Stimulated activated CD4-positive, alpha-beta T cell treated with anti-CD3 and anti-CD28 coated beads, Interleukin-2, amount 100 ng/mL, for 48 hours (primary cell): Measurements from ENCODE around the gene GARNL3.

ENCODE experiments used
- DNase-seq, 2 donors: peaks; one replicate each; pipeline ENCODE4 v3.0.0-alpha.2; 2020

GARNL3 gene

DNA sequence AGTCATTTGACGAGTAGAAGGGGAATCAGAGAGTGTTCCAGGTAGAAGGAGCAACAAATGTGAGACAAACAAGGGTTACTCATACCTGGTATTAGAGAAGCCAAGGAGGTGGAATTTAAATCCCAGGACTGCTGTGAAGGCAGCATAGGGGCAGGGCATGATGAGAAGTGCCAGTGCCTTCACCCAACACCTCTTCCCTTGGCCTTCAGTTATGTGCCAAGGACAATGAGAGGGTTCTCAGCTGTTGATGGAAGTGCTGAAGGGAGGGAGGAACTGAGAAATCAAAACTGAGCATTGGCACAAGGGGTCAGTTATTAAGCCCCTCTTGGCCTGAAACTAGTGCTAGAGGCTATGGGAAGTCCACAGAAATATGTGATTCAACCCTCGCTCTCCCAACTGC is 50.3 kb downstream of the GARNL3 start:
- DNase-seq: no peak

DNA sequence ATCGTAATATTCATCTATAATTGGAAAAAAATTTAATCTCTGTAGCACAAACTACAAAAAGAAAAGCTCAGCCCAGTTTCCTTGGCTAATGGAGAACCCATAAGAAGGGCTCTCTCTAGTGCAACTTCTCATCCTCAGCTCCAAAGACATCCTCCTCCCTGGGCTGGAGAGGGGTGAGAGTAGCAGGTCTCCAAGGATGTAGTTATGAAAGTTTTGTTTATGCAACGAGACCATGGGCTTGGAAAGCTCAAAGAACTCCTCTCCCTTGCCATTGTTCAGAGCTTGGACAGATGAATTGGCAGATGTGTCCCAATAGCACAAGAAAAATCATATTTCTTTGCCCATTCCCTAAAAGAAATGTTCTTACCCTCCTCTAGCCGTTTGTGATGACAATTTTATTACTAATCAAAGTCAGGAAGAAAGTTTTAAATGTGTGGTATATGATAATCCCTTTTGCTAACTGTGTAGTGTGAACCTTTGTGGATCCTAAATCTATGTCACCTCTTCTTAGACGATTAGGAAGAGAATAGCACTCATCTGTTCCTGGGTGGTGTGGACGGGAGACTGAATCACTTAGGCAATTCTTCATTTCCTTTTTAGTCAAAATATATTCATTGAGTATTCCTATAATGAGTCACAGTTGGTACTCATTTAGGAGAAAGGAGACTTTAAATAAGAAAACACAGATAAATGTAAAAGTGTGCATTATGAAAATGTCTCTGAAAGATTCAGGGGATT is 52.2 kb downstream of the GARNL3 start:
- DNase-seq: no peak

DNA sequence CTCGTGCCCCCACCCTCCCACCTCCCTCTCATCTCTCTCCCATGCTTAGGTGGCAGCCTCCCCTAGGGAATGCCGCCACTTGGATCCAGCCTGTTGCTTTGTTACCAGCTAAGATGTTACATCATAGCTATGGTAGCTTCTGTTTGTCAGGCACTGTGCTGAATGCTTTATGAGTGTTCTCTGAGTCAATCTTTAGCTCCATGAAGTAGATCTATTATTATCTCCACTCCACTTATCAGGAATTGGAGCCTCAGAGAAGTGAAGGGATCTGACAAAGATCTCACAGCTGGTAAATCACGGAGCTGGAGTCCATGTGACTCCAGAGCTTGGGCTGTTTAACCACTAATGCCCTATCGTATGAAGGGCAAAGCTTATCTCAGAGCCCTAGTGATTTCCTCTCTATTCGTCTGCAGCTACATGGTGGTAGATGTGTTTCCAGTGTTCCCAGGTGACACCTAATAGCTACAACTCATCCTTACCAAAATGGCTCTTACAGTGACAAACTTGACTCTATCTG is 54.1 kb downstream of the GARNL3 start:
- DNase-seq: no peak

DNA sequence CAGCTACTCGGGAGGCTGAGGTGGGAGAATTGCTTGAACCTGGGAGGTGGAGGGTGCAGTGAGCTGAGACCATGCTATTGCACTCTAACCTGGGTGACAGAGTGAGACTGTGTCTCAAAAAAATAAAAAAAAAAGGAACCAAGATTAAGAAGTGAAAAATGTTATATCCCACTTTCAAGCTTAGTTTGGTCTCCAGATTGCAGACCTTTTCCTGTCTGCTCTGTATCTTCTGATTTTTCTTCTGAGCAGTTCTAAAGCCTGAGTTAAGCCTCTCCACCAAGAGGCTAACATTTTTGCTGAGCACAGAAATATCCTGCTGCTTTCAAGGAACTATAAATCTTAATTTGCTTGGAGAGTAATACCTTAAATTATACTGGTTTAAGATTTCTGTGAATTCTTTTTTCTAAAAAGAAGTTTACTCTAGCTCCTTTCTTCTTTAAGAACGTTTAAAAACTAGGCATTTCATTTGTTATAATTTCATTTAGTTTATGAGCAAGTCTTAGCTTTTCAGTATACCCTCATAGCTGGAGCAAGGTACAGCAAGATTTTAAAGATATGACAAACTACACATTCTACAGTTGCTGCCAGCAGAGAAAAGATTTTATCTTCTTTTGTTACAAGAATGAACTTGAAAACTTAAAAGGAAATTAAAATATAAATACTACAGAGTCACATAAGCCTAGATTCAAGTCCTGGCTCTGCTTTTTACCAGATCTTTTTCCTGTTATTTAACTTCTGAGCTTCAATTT is 55.0 kb downstream of the GARNL3 start:
- no peak for DNase-seq

DNA sequence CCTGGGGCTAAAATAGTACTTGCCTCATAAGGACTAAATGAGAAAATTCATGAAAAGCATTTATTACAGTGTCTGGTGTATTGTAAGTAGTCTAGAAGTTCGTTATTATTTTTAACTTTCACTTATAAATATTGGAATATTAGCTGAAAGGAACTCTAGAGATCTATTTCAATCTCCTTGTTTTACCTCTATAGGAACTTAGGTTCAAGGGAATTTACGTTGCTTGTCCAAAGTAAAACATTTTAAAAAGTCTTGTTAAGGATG is 55.5 kb downstream of the GARNL3 start:
- no peak for DNase-seq

DNA sequence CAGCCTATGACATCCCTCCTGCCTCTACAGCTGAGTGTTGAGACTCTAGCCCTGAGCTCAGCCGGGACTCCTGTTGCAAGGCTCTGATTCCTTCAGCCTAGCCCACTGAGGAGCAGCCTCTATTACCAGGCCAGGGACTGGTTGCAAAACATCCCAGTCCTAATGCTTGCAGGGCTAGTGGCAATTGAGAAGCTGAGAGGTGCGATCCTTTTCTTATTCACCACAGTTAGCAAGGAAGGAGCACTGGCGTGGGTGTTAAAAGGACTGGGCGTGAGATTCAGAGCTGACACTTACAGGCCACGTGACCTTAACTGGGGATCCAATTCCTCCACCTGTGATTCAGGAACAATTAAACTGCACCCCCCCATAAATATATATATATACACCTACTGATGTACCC is 58.8 kb downstream of the GARNL3 start:
- no peak for DNase-seq

DNA sequence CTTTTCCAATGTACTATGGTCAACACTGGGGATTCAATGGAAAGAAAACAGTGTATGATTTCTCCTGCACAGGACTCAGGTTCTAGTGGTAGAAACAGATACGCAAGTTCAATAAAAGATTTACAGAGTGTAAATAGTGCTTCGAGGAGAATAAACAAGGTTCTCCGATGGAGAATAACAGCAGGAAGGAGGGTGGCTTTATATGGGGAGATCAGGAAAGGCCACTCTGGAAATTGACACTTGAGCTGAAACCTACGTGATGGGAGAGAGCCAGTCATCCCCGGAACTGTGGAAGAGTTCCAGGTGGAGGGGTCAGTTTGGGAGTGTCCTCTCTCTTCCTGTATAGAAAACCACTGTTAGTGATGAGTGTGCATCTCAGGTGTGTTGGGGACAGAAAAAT is 65.9 kb downstream of the GARNL3 start:
- no peak for DNase-seq

DNA sequence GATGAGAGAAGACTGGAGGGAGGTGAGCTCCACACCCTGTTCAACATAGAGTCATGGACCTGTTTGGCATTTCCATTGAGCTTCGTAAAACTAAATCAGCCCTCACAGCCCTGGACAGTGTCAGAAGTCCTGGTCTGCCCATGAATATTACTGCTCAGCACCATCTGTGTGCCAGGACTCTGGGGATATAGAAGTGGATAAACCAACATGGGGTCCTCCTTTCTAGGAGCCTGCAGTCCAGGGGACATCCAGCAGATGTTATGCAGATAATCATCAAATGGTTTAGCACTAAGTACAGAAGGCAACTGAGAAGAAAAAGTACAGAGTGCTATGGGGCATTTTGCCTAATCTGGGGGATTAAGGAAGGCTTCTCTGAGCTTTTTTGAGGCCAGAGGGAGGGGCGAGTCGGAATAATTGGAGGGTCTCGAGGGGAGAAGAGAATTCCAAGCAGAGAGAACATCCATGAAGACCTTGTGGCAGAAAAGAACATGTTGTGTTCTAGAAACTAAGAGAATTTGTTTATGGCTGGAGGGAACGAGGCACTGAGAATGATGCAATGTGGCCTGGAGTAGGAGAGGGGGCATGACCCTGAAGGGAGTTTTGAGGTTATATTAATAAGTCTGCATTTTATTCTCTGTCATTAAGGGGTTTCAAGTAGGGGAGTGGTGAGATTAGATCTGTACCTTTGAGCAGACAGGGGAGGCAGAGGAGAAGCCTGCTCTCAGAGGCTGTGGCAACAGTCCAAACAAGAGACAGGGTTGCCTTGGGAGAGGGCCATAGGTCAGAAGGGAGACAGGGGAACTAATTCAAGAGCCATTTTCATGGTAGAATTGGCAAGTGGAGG is 68.9 kb downstream of the GARNL3 start:
- DNase-seq: no peak

DNA sequence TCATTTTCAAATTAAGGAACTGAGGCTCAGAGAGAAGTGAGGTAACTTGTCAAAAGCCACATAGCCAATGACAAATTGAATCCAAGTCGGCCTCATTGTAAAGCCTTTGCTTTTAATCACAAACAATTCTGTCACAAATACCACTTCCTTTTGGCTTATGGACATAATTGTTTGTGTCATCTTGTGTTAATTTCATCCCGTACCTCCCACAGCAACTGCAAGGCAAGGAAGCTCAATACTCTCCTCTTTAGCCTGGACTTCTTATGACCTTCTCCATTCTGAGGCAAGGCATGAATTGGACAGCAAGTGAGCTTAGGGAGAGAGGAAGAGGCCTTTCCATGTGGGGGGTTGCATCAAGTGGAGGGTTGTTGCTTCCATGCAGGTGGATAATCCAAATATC is 70.2 kb downstream of the GARNL3 start:
- no peak for DNase-seq

DNA sequence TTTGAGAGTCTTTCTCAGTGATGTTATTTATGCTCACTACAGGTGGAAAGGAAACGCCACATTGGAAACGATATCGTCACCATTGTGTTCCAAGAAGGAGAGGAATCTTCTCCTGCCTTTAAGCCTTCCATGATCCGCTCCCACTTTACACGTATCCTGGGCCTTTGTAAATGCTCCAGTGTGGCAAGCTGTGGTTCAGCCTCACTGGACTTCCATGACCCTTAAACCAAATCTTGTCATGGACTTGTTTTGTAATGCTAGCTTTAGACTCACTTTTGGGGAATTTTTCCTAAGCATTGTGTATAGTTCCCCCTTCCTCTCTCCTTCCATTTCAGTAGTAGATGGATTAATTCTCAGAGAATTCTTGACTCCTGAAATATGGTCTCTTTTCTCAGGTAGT is 71.5 kb downstream of the GARNL3 start:
- DNase-seq: no peak

DNA sequence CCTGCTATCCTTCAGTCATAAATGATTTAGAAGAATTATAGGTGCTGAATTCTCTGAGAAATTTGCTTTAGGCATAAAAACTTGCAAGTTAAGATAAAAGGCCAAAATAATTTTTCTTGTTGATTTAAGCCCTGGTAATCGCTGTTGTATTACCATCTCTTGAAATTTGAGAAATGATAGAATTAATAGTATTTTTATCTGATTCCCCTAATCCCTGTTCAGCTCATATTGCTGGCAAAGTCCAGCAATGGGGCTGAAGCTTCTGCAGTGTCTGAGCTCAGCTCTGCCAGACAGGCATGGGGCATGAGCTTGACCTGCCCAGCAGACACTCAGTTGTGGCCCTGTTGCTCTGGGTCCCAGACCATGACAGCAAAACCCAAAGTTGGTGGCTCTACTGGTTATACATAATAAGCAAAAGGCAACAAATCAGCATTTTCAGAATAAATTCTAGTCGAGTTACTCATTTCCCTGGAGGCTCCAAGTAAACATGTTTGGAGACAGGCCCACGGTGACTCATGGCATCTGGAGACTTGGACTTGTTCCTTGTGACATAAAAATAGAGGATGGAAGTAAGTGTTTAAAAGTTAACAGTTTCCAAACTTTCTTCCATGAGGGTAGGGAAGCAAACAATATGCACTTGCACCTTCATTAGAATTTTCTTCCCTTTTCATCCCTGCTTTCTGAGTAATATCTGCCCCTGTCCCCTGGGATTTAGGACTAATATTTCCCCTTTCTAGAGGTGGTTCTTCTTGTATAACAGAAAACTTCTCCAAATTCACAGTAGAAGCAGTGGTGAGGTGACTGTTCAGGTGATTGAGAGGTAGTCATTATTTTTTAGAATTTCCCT is 72.2 kb downstream of the GARNL3 start:
- DNase-seq: no peak

DNA sequence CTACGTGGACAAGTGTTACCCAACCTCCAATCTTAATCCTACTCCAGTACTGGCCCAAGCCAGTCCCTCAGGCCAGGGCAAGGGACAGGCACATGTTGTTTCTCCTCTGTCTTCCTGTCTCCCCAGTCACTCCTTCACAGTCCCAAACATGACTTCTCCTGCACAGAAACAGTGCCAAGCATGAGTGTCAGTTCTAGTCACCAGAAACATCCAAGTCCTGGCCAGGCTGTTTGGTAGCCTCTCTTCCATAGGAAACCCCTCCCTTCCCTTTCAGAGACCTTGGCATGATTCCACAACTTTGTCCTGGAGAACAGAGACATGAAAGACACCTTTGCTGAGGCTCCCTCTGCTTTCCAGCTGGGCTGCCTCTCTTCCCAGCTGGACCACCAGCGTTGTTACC is 76.1 kb downstream of the GARNL3 start:
- no peak for DNase-seq

DNA sequence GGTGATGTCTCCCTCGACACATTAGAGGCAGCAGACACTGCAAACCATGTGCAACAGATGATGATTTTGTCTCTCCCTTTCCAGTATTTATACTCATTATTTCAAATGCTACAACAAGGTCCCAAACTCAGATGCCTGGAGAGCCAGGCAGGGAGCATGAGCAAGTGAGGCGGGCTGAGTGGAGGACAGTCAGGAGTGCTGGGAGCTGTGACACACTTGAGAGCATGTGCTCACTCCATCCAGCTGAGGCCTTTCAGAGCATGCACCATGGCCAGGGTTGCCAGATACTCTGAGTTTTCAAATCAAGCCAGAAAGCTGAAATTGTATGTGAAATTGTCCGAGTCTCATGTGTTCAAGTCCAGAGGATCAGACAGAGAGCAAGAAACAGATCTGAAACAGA is 76.6 kb downstream of the GARNL3 start:
- DNase-seq: no peak

DNA sequence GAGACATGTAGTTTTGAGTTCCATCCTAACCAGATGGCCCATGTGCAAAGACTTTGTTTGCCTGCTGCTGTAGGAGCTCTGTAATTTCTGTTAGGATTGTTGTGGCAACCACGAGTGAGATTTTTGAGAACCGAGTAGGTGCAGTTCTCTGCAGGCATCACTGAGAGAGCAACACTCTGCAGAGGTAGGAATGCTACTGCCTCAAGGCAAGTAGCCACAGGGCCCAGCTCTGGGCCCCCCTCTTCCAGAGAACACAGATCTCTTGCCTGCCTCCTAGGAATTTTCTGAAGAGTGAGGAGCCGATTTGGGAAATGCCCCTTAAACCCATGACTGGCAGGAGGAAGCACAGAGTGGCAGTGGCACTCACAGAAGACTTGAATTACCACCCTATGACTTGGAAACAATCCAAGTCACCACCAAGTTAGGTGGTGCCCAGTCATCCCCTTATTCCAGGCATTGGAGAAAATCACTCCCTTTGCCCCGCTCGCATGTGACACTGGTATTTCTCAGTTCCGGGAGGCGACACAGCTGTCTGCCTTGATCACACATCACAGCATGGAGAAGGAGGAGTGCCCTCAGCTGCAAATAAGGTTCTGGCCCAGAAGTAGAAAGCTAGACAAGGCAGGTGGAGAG is 79.9 kb downstream of the GARNL3 start:
- no peak for DNase-seq

DNA sequence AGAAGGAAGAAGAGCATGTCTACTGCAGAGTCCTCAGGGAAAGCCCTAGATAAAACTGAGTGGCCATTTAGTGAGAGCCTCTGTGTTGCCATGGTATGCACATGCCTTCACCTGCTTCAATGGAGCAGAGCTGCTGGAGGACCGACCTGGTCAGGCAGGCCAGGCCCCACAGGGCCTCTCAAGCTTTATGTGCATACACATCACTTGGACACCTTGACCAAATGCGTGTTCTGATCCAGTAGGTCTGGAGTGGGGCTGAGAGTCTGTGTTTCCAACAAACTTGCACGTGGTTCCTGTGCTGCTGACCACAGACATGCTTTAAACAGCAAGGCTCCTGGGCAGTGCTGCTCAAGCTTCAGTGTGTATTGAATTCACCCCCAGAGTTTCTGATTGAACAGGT is 81.0 kb downstream of the GARNL3 start:
- no peak for DNase-seq

DNA sequence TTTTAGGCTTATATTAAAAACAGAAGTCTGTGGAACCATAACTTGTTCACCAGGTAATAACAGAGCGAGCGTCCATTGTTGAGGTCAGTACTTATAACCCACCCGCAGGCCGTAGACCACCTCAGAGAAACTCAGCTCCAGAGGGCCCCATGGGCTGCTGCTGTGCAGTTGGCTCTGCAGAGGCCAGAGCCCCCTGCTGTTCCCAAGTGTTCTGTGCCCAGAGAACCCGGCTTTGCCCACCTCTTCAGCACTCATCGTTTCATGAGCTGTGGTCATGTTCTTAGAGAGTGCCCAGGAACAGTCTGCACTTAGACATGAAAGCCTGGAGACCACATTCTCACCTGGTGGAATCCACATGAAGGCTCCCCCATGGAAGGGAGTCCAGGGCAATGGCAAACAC is 82.0 kb downstream of the GARNL3 start:
- DNase-seq: no peak

DNA sequence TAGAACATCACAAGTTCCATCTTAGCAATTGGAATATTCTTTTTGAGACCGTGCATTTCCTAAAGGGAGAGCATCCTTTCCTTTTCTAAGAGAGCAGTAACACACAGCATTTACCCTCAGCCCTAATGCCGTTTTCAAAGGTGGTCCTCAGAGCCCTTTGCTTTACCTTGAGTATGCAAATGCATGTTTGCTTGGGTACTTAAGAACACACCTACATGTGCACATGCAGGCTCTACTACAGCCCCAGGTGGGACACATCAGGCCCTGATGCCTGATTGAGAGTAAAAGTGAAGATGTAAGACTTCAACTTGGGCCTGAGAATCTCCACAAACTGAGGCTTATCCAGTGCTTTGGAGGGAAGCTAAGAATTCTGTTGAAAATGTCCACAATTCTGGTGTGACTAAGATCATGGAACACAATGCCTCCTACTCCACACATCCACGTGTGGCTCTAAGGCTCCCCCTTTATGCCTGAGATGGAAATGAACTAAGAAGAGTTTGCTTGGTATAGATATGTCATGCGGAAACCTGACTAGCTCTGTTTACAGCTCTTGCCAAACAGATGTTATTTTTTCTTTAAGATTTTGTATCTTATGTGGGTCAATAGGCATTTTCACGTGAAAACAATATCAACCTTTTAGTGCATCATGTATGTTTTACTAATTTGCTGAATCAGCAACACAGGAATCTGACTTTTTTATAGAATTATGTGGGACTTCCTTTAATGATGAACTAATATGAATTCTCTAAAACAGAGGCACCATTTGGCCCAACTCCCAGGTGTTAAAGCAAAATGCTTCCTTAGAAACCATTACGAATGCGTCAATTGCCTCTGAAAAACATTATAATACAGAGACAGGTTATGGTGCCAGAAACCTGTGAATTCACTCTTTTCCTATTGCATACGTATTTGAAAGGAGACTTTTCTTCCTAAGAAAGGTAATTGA is 83.5 kb downstream of the GARNL3 start:
- DNase-seq: no peak

DNA sequence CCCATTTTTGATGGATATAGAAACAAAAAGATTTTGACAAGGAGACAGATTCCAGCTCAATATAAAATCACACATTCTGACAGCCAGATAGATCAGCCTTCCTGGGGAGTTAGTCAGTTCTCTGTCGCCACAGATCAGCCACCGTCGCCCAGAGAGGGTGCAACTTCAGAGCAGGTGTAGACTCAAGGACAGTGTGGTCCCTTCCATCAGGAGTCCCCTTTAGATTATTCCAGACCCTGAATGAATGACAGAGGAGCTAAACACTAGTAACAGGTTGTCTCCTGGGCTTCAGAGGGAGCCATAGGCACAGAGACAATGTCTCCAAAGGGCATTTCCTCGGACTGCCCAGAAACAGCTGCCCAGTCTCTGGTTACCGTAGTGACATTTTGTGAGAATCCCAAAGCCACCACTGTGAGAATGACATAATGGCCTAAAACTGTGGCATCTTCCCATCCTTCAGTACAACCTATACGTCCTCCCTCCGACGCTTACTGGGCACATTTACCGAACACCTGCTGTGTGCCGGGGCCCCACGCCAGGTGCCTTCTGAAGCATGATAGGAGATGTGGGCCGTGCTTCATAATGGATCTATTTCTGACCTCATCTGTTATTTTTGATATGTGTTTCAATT is 85.0 kb downstream of the GARNL3 start:
- no peak for DNase-seq

DNA sequence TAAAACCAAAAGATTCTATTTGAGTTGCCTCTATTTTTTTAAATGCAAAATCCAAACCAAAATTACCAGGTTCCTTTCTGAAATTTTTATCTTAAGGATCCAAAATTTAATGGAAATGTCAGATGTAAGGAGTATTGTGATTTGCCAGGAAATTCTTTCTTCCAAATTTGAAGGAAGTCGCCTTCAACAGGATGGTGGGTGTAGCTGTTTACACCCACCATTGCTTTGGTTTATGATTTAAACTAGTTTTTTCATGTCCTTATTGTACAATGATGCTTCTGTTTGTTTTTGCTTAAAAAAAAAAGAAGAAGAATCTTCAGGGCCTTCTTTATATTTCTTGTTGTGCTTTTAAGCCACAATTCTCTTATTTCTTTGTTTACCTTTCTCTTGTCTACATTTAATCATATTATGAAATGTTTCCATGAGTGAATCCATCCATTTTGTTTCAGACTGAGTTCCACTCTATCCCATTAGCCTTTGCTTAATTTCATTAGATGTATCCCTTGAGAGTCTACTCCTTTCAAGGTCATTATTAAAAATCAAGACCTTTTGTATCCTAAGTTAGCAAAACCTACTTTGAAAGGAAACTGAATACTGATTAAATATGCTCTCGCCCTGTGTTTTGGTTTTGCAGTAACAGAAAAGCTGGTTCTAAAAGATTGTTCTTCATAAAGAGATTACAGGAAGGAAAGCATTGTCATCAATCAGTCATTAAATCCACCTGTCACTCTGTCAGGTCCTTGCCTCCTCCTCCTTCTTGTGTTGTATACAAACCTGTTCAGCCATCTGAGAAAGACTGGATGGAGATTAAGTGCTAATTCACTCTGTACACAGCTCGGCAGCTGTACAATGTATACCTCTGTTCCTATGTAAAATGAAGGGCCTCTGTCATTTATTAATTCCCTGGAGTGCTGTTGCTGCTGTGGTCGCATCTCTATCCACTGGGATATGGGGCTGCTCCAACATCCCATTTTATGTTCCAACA is 86.9 kb downstream of the GARNL3 start:
- no peak for DNase-seq
